HepG2 (cell line): Measurements from ENCODE around the gene TAF1A. TPM values are rescaled to one million over a fixed set of nuclear protein-coding genes. Genes with fewer than 3 reads are reported as not detected.

ENCODE experiments used
- ATAC-seq: fragments of 200-7000 bp; cut with Tn5 transposase; 3 replicates; pipeline ENCODE4 v1.9.1; 2020; ENCODE audit warnings: mild to moderate bottlenecking, moderate library complexity
- BruUV-seq: library from RNA; stranded (reverse); fragments of 400-500 nt; replicated peaks from 2 replicates; lab custom pipeline; 2021; lab: Mats Ljungman, UMichigan
- CTCF ChIA-PET: fragments of 300-600 bp; formaldehyde crosslinking; extraction: SDS; loops from one replicate; lab custom pipeline; 2021; ENCODE audit warnings: low total read pairs, inconsistent platforms, low intra/inter-chr PET ratio; lab: Yijun Ruan, JAX
- POLR2A ChIA-PET: fragments of 350-600 bp; sonication (Branson Sonifier 250); formaldehyde crosslinking; loops from one replicate; lab custom pipeline; 2020; ENCODE audit warnings: antibody characterized with exemption, inconsistent platforms; lab: Yijun Ruan, JAX
- DNase-seq: peaks from one replicate; pipeline ENCODE4 v3.0.0-alpha.2; 2015; ENCODE audit warnings: low spot score
- FAIRE-seq: peaks from 3 replicates; lab custom pipeline; 2011; peaks lifted over from hg19 to GRCh38; lab: Jason Lieb, UNC
- H2AFZ ChIP-seq: one replicate; pipeline ENCODE4 v1.6.1; 2011; ENCODE audit warnings: low read length, inconsistent platforms
- H3K27ac ChIP-seq: fragments of 300-600 bp; 3 replicates; pipeline ENCODE4 v1.8.0; 2011; ENCODE audit warnings: mixed run types, mild to moderate bottlenecking, mixed read lengths, low read length, inconsistent platforms; ENCODE audit not compliant: insufficient read depth; ENCODE audit errors: extremely low read length
- H3K27me3 ChIP-seq, 2 experiments: fragments of 200-600 bp in 1 of 2; 2 replicates in 1 of 2; 3 replicates in 1 of 2; pipeline versions ENCODE4 v1.6.0 to v1.8.0; 2011; ENCODE audit warnings: low read length in 2 of 2, mild to moderate bottlenecking in 2 of 2, moderate library complexity in 2 of 2, inconsistent platforms in 1 of 2; ENCODE audit not compliant: insufficient read depth in 2 of 2, control insufficient read depth in 1 of 2
- H3K36me3 ChIP-seq, 2 experiments: fragments of 200-600 bp in 1 of 2; replicated peaks in 1 of 2; 2 replicates in 1 of 2; 3 replicates in 1 of 2; pipeline versions ENCODE4 v1.5.1 to v1.8.0; 2011; ENCODE audit warnings: low read length in 2 of 2, inconsistent platforms in 1 of 2; ENCODE audit not compliant: insufficient read depth in 2 of 2, control insufficient read depth in 1 of 2
- H3K4me1 ChIP-seq: 2 replicates; pipeline ENCODE4 v1.5.1; 2012; ENCODE audit warnings: low read length, inconsistent platforms; ENCODE audit not compliant: insufficient read depth
- H3K4me2 ChIP-seq: 2 replicates; pipeline ENCODE4 v1.6.0; 2011; ENCODE audit warnings: low read depth, low read length, inconsistent platforms
- H3K4me3 ChIP-seq, 3 experiments: fragments of 200-600 bp in 1 of 3; sonication (generic), shearing (Covaris generic) in 1 of 3; replicated peaks in 1 of 3; 2 replicates each; pipeline ENCODE4 v1.5.1; 2011 to 2016; ENCODE audit warnings: low read length in 3 of 3, inconsistent platforms in 2 of 3, low read depth in 2 of 3, mild to moderate bottlenecking in 2 of 3, control low read depth in 1 of 3, mixed read lengths in 1 of 3; ENCODE audit not compliant: insufficient read depth in 1 of 3
- H3K79me2 ChIP-seq: one replicate; pipeline ENCODE4 v1.6.1; 2011; ENCODE audit warnings: low read length, inconsistent platforms; ENCODE audit not compliant: insufficient read depth
- H3K9ac ChIP-seq: 2 replicates; pipeline ENCODE4 v1.6.0; 2011; ENCODE audit warnings: mild to moderate bottlenecking, low read depth, low read length, inconsistent platforms; ENCODE audit not compliant: insufficient read depth
- H3K9me3 ChIP-seq: 2 replicates; pipeline ENCODE4 v1.5.1; 2012; ENCODE audit warnings: mild to moderate bottlenecking, low read length
- H4K20me1 ChIP-seq: 2 replicates; pipeline ENCODE4 v1.6.0; 2011; ENCODE audit warnings: inconsistent platforms, mild to moderate bottlenecking, low read length, moderate library complexity; ENCODE audit not compliant: insufficient read depth
- FIP1L1 ChIP-seq: fragments of 200-400 bp; formaldehyde crosslinking; IDR thresholded peaks from 2 replicates; pipeline ENCODE4 v1.6.1; 2018; ENCODE audit warnings: low read depth, mild to moderate bottlenecking, low read length, moderate library complexity, borderline replicate concordance; ENCODE audit not compliant: insufficient read depth
- NFE2 ChIP-seq: sonication (generic); formaldehyde crosslinking; IDR thresholded peaks from 2 replicates; pipeline ENCODE4 v1.4.0; 2020; ENCODE audit warnings: missing genetic modification reagents
- PPARG ChIP-seq: conservative IDR thresholded peaks from 2 replicates; pipeline ENCODE4 v1.6.1; 2016; ENCODE audit warnings: missing biosample characterization, missing genetic modification reagents
- THAP11 ChIP-seq: IDR thresholded peaks from 2 replicates; pipeline ENCODE4 v1.6.1; 2016; ENCODE audit warnings: missing biosample characterization, missing genetic modification reagents
- ZNF230 ChIP-seq: sonication (generic); formaldehyde crosslinking; IDR thresholded peaks from 2 replicates; pipeline ENCODE4 v1.4.0; 2020; ENCODE audit warnings: mild to moderate bottlenecking, missing genetic modification reagents
- ZNF484 ChIP-seq: sonication (generic); formaldehyde crosslinking; IDR thresholded peaks from 2 replicates; pipeline ENCODE4 v1.5.1; 2020; ENCODE audit warnings: mild to moderate bottlenecking, low read depth, missing genetic modification reagents, borderline replicate concordance
- ZNF567 ChIP-seq: sonication (generic); formaldehyde crosslinking; IDR thresholded peaks from 2 replicates; pipeline ENCODE4 v1.8.1; 2023; ENCODE audit warnings: mild to moderate bottlenecking, missing genetic modification reagents, borderline replicate concordance
- ZSCAN5A ChIP-seq: sonication (generic); formaldehyde crosslinking; IDR thresholded peaks from 2 replicates; pipeline ENCODE4 v1.8.0; 2022; ENCODE audit warnings: mild to moderate bottlenecking, missing genetic modification reagents, borderline replicate concordance
- WGBS: methylation state at CpG from one replicate; pipeline ENCODE4 v1.1.6; 2017; ENCODE audit warnings: low lambda C conversion rate; 5-methylcytosine and 5-hydroxymethylcytosine counted together
- in situ Hi-C: cut with HindIII; loops from 2 replicates; pipeline ENCODE4 v1.10.0; 2017; ENCODE audit warnings: low pct_unique_long_range_greater_than_20kb; ENCODE audit not compliant: extremely low pct_ligation_motif_present
- intact Hi-C: fragments of 100-400 bp; cut with micrococcal nuclease; formaldehyde crosslinking; loops from one replicate; pipeline ENCODE4 v1.10.0; 2022; ENCODE audit not compliant: unreplicated experiment
- polyA plus RNA-seq, 8 experiments: library from polyadenylated mRNA; depleted of rRNA in 3 of 8; stranded (reverse) in 7 of 8; unstranded in 1 of 8; fragments of >200 nt; fragmentation: Illumina TruSeq in 4 of 8; extraction: Trizol in 4 of 8; gene quantifications; 2 replicates each; pipeline versions ENCODE4 v1.2.1 to v1.2.3, GENCODE V29; 2011 to 2016; ENCODE audit warnings: low read depth in 4 of 8, missing spikeins in 1 of 8, mixed read lengths in 1 of 8; ENCODE audit not compliant: insufficient read depth in 1 of 8
- total RNA-seq, 5 experiments: library from RNA; depleted of rRNA; stranded (reverse); fragments of >200 nt; fragmentation: Illumina TruSeq; extraction: Trizol; gene quantifications; 2 replicates each; pipeline ENCODE4 v1.2.3, GENCODE V29; 2016; ENCODE audit warnings: low read depth in 1 of 5

TAF1A gene
- total and polyA plus RNA-seq, 2 of the 13 experiments (the other 11 are each of a cell fraction or from before 2014, with no cell fraction given), result 3.3 to 10.7 TPM

GRCh38 chr1:222594789-222595188 is 5.1 kb upstream of the TAF1A start:
- H3K9ac ChIP-seq, result no peak overlapping the region
- TF ChIP-seq ZNF484 (CRISPR knock-in tag) (no peak), ZSCAN5A (CRISPR knock-in tag) (no peak)
- WGBS, result 39% methylated on average over 3 of the region's 3 CpGs
- intact Hi-C loops, result no loop called here
- H2AFZ ChIP-seq, result no peak overlapping the region
- no peak overlapping the region for H3K4me2 ChIP-seq
- ChIA-PET CTCF (no interaction called here), POLR2A (no interaction called here)
- no peak overlapping the region for H3K27ac ChIP-seq
- H4K20me1 ChIP-seq, result no peaks in the 10 kb centered on the region
- BruUV-seq, result no TSS peak
- no peak for FAIRE-seq
- no peaks in the 10 kb centered on the region for H3K79me2 ChIP-seq
- H3K27me3 ChIP-seq, result no peaks in the 10 kb centered on the region; a peak in 1 of 5 replicates
- no peak for DNase-seq
- no peak for ATAC-seq
- no peaks in the 10 kb centered on the region for H3K36me3 ChIP-seq
- H3K4me3 ChIP-seq, result no peak overlapping the region
- in situ Hi-C loops, result no loop called here
- peaks cover 10% of the 10 kb centered on the region for H3K4me1 ChIP-seq
- peaks cover 13% of the 10 kb centered on the region for H3K9me3 ChIP-seq

GRCh38 chr1:222592171-222592570 is 2.4 kb upstream of the TAF1A start:
- CTCF ChIA-PET, result no interaction called here
- Histone ChIP-seq H3K27me3 (no peaks in the 10 kb centered on the region; a peak in 1 of 5 replicates), H3K36me3 (0 out of 5 replicates have a peak, but pooled peaks cover 0 to 5% of the 10 kb centered on the region in 2 experiments), H3K9me3 (peaks cover 13% of the 10 kb centered on the region), H3K4me3 (no peak overlapping the region), H3K27ac (no peak overlapping the region)
- in situ Hi-C loops (no loop called here), intact Hi-C loops (no loop called here)
- WGBS, result 68% methylated on average over 3 of the region's 3 CpGs
- BruUV-seq, result no TSS peak
- DNase-seq (no peak), ATAC-seq (no peak)
- POLR2A ChIA-PET, result no interaction called here
- TF ChIP-seq PPARG (CRISPR knock-in tag), result no peak
- TF ChIP-seq ZNF567 (CRISPR knock-in tag), result no peak
- TF ChIP-seq FIP1L1, result no peak
- TF ChIP-seq THAP11 (CRISPR knock-in tag), result no peak
- TF ChIP-seq NFE2 (CRISPR knock-in tag), result no peak
- TF ChIP-seq ZNF230 (CRISPR knock-in tag), result no peak
- TF ChIP-seq, all 625 proteins: peak for 0
- peaks cover 16% of the 10 kb centered on the region for H3K79me2 ChIP-seq
- no peak overlapping the region for H3K9ac ChIP-seq
- FAIRE-seq, result no peak
- H3K4me1 ChIP-seq, result peaks cover 24% of the 10 kb centered on the region
- no peaks in the 10 kb centered on the region for H4K20me1 ChIP-seq
- H3K4me2 ChIP-seq, result no peak overlapping the region
- H2AFZ ChIP-seq, result no peak overlapping the region
